ENCODE results near the gene ADAM33. TPM values are rescaled to one million over a fixed set of nuclear protein-coding genes. Genes with fewer than 3 reads are reported as not detected.

Gene ADAM33
- total RNA-seq, 1 donor from 2014 or later: not detected

- Mint-ChIP-seq H3K4me3 (ENCODE audit: low read depth) (no peak overlapping the region), H3K4me1 (ENCODE audit: low read depth) (no peaks in the 10 kb centered on the region), H3K27me3 (ENCODE audit: low read depth) (no peaks in the 10 kb centered on the region), H3K27ac (no peak overlapping the region), H3K9me3 (no peaks in the 10 kb centered on the region), H3K36me3 (ENCODE audit: low read depth) (no peaks in the 10 kb centered on the region)
- intact Hi-C loops (cut with micrococcal nuclease): no loop called here
- DNase-seq (ENCODE audit: low spot score): no peak
These were observed 21.0 kb upstream of the ADAM33 start for GRCh38 chr20:3702611-3703391.

GRCh38 chr20:3701061-3701998 lies 19.5 kb upstream of the ADAM33 start:
- intact Hi-C loops (cut with micrococcal nuclease): no loop called here
- Mint-ChIP-seq H3K4me1 (ENCODE audit: low read depth) (no peaks in the 10 kb centered on the region), H3K9me3 (no peaks in the 10 kb centered on the region), H3K36me3 (ENCODE audit: low read depth) (no peaks in the 10 kb centered on the region), H3K27me3 (ENCODE audit: low read depth) (no peaks in the 10 kb centered on the region), H3K4me3 (ENCODE audit: low read depth) (no peak overlapping the region), H3K27ac (no peak overlapping the region)
- DNase-seq (ENCODE audit: low spot score): no peak

GRCh38 chr20:3699037-3699436 lies 17.2 kb upstream of the ADAM33 start:
- H3K9me3 Mint-ChIP-seq: no peaks in the 10 kb centered on the region
- intact Hi-C loops (cut with micrococcal nuclease): no loop called here
- DNase-seq (ENCODE audit: low spot score): no peak
- H3K4me3 Mint-ChIP-seq (ENCODE audit: low read depth): no peak overlapping the region
- H3K36me3 Mint-ChIP-seq (ENCODE audit: low read depth): no peaks in the 10 kb centered on the region
- no peaks in the 10 kb centered on the region for H3K4me1 Mint-ChIP-seq (ENCODE audit: low read depth)
- H3K27me3 Mint-ChIP-seq (ENCODE audit: low read depth): no peaks in the 10 kb centered on the region
- H3K27ac Mint-ChIP-seq: no peak overlapping the region

GRCh38 chr20:3698591-3699001 lies 16.8 kb upstream of the ADAM33 start:
- Mint-ChIP-seq H3K36me3 (ENCODE audit: low read depth) (no peaks in the 10 kb centered on the region), H3K9me3 (no peaks in the 10 kb centered on the region), H3K27ac (no peak overlapping the region), H3K4me1 (ENCODE audit: low read depth) (no peaks in the 10 kb centered on the region), H3K4me3 (ENCODE audit: low read depth) (no peak overlapping the region), H3K27me3 (ENCODE audit: low read depth) (no peaks in the 10 kb centered on the region)
- intact Hi-C loops (cut with micrococcal nuclease): no loop called here
- no peak for DNase-seq (ENCODE audit: low spot score)

- H3K27me3 Mint-ChIP-seq (ENCODE audit: low read depth): no peaks in the 10 kb centered on the region
- intact Hi-C loops (cut with micrococcal nuclease): no loop called here
- H3K4me1 Mint-ChIP-seq (ENCODE audit: low read depth): no peaks in the 10 kb centered on the region
- DNase-seq (ENCODE audit: low spot score): no peak
- no peak overlapping the region for H3K27ac Mint-ChIP-seq
- H3K36me3 Mint-ChIP-seq (ENCODE audit: low read depth): no peaks in the 10 kb centered on the region
- H3K4me3 Mint-ChIP-seq (ENCODE audit: low read depth): no peak overlapping the region
- H3K9me3 Mint-ChIP-seq: no peaks in the 10 kb centered on the region
These were observed 15.9 kb upstream of the ADAM33 start for GRCh38 chr20:3697588-3698305.

GRCh38 chr20:3696745-3697587 lies 15.2 kb upstream of the ADAM33 start:
- H3K27me3 Mint-ChIP-seq (ENCODE audit: low read depth): no peaks in the 10 kb centered on the region
- H3K4me3 Mint-ChIP-seq (ENCODE audit: low read depth): no peak overlapping the region
- H3K4me1 Mint-ChIP-seq (ENCODE audit: low read depth): no peaks in the 10 kb centered on the region
- no peak for DNase-seq (ENCODE audit: low spot score)
- no peak overlapping the region for H3K27ac Mint-ChIP-seq
- H3K36me3 Mint-ChIP-seq (ENCODE audit: low read depth): no peaks in the 10 kb centered on the region
- intact Hi-C loops (cut with micrococcal nuclease): no loop called here
- no peaks in the 10 kb centered on the region for H3K9me3 Mint-ChIP-seq

GRCh38 chr20:3696200-3696599 lies 14.4 kb upstream of the ADAM33 start:
- no peak for DNase-seq (ENCODE audit: low spot score)
- intact Hi-C loops (cut with micrococcal nuclease): no loop called here
- Mint-ChIP-seq H3K27me3 (ENCODE audit: low read depth) (no peaks in the 10 kb centered on the region), H3K4me1 (ENCODE audit: low read depth) (no peaks in the 10 kb centered on the region), H3K27ac (no peak overlapping the region), H3K9me3 (no peaks in the 10 kb centered on the region), H3K36me3 (ENCODE audit: low read depth) (no peaks in the 10 kb centered on the region), H3K4me3 (ENCODE audit: low read depth) (no peak overlapping the region)

GRCh38 chr20:3694864-3695263 lies 13.1 kb upstream of the ADAM33 start:
- H3K4me1 Mint-ChIP-seq (ENCODE audit: low read depth): no peaks in the 10 kb centered on the region
- intact Hi-C loops (cut with micrococcal nuclease): no loop called here
- no peak overlapping the region for H3K27ac Mint-ChIP-seq
- no peak for DNase-seq (ENCODE audit: low spot score)
- H3K4me3 Mint-ChIP-seq (ENCODE audit: low read depth): no peak overlapping the region
- no peaks in the 10 kb centered on the region for H3K27me3 Mint-ChIP-seq (ENCODE audit: low read depth)
- H3K36me3 Mint-ChIP-seq (ENCODE audit: low read depth): no peaks in the 10 kb centered on the region
- H3K9me3 Mint-ChIP-seq: no peaks in the 10 kb centered on the region

GRCh38 chr20:3693376-3693775 lies 11.6 kb upstream of the ADAM33 start:
- H3K4me1 Mint-ChIP-seq (ENCODE audit: low read depth): no peaks in the 10 kb centered on the region
- H3K27ac Mint-ChIP-seq: no peak overlapping the region
- no peak overlapping the region for H3K4me3 Mint-ChIP-seq (ENCODE audit: low read depth)
- H3K9me3 Mint-ChIP-seq: no peaks in the 10 kb centered on the region
- no peaks in the 10 kb centered on the region for H3K27me3 Mint-ChIP-seq (ENCODE audit: low read depth)
- no peak for DNase-seq (ENCODE audit: low spot score)
- intact Hi-C loops (cut with micrococcal nuclease): no loop called here
- no peaks in the 10 kb centered on the region for H3K36me3 Mint-ChIP-seq (ENCODE audit: low read depth)

GRCh38 chr20:3692706-3693294 lies 11.0 kb upstream of the ADAM33 start:
- no peak for DNase-seq (ENCODE audit: low spot score)
- Mint-ChIP-seq H3K27me3 (ENCODE audit: low read depth) (peaks cover 4% of the 10 kb centered on the region), H3K4me1 (ENCODE audit: low read depth) (no peaks in the 10 kb centered on the region), H3K27ac (no peak overlapping the region), H3K4me3 (ENCODE audit: low read depth) (no peak overlapping the region), H3K36me3 (ENCODE audit: low read depth) (no peaks in the 10 kb centered on the region), H3K9me3 (no peaks in the 10 kb centered on the region)
- intact Hi-C loops (cut with micrococcal nuclease): no loop called here

GRCh38 chr20:3691897-3692296 lies 10.1 kb upstream of the ADAM33 start:
- Mint-ChIP-seq H3K36me3 (ENCODE audit: low read depth) (no peaks in the 10 kb centered on the region), H3K27ac (no peak overlapping the region), H3K27me3 (ENCODE audit: low read depth) (peaks cover 6% of the 10 kb centered on the region), H3K4me3 (ENCODE audit: low read depth) (no peak overlapping the region), H3K9me3 (no peaks in the 10 kb centered on the region), H3K4me1 (ENCODE audit: low read depth) (no peaks in the 10 kb centered on the region)
- no peak for DNase-seq (ENCODE audit: low spot score)
- intact Hi-C loops (cut with micrococcal nuclease): no loop called here

- no peaks in the 10 kb centered on the region for H3K36me3 Mint-ChIP-seq (ENCODE audit: low read depth)
- H3K27me3 Mint-ChIP-seq (ENCODE audit: low read depth): peaks cover 9% of the 10 kb centered on the region
- DNase-seq (ENCODE audit: low spot score): no peak
- no peaks in the 10 kb centered on the region for H3K9me3 Mint-ChIP-seq
- H3K4me1 Mint-ChIP-seq (ENCODE audit: low read depth): no peaks in the 10 kb centered on the region
- no peak overlapping the region for H3K27ac Mint-ChIP-seq
- intact Hi-C loops (cut with micrococcal nuclease): no loop called here
- H3K4me3 Mint-ChIP-seq (ENCODE audit: low read depth): no peak overlapping the region
These were observed 9.5 kb upstream of the ADAM33 start for GRCh38 chr20:3691306-3691705.

Measured in activated T-helper 2 cell treated with anti-CD3 and anti-CD28 coated beads, Interferon-gamma antibody, Interleukin-2, Interleukin-4, amounts not matched to agents 10 μg/mL and 5 μg/mL and 100 μg/mL, durations not matched to agents 14 hours and 24 hours and 36 hours (primary cell).